ENCODE results near the gene SLC18B1.
"Not testable (repeated sequence)": the region's sequence is repeated elsewhere in the genome, so short reads cannot be mapped to it uniquely, and the experiment has no call there.

SLC18B1 gene

DNA sequence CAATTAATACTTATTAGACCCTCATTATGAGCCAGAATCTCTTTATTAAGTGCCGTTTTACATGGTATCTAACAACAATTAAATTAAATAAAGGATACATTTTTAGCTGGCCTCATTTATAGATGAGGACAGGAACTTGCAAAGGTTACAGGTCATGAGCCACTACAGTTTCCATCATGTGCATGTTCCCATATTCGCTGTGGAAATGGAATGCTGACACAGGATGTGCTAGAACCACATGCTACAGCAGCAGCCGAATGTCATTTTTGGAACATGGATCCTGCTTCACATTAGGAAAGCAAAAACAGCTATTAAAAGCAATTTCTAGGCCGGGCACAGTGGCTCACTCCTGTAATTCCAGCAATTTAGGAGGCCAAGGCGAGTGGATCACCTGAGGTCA lies 5.9 kb downstream of the SLC18B1 start:
- H3K9ac ChIP-seq (ENCODE audit: low read depth, low read length), result no peak overlapping the region

DNA sequence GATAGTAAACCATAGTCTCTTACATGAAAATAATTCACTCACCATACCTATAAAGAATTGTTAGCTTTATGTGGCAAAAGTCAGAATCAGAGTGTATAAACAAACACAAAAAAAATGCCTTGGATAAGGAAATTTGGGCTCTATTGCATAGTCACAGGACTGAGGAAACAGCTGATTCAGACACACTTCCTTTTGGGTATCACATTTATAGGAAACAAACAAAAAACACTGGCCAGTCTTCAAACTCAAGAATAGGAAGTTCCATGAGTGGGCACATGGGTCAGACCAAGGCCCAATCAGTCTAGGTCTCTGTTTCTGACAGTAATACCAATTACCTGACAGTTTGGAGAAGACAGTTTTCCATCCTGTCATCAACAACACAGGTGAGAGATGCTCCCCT lies 8.0 kb downstream of the SLC18B1 start:
- Histone ChIP-seq H3K9me3 (ENCODE audit: insufficient read depth, low read depth, low read length) (no peaks in the 10 kb centered on the region), H3K36me3 (ENCODE audit: insufficient read depth, low read depth, low read length) (peaks cover 64% of the 10 kb centered on the region; the same call in 1 of the 2 replicates), H3K4me1 (ENCODE audit: insufficient read depth, low read length) (no peaks in the 10 kb centered on the region), H3K27me3 (ENCODE audit: insufficient read depth, low read length) (no peaks in the 10 kb centered on the region), H3K9ac (ENCODE audit: low read depth, low read length) (no peak overlapping the region), H3K27ac (ENCODE audit: low read length) (no peak overlapping the region), H3K4me3 (ENCODE audit: low read length) (no peak overlapping the region)

More for the DNA sequence above, 5.9 kb downstream of the SLC18B1 start:
- no peak overlapping the region for H3K27ac ChIP-seq (ENCODE audit: low read length)
- H3K36me3 ChIP-seq (ENCODE audit: insufficient read depth, low read depth, low read length), result peaks cover 52% of the 10 kb centered on the region; the same call in 1 of the 2 replicates
- H3K4me3 ChIP-seq (ENCODE audit: low read length), result no peak overlapping the region
- H3K4me1 ChIP-seq (ENCODE audit: insufficient read depth, low read length), result peaks cover under 1% of the 10 kb centered on the region; the same call in 1 of the 2 replicates
- no peaks in the 10 kb centered on the region for H3K27me3 ChIP-seq (ENCODE audit: insufficient read depth, low read length)
- no peaks in the 10 kb centered on the region for H3K9me3 ChIP-seq (ENCODE audit: insufficient read depth, low read depth, low read length)

DNA sequence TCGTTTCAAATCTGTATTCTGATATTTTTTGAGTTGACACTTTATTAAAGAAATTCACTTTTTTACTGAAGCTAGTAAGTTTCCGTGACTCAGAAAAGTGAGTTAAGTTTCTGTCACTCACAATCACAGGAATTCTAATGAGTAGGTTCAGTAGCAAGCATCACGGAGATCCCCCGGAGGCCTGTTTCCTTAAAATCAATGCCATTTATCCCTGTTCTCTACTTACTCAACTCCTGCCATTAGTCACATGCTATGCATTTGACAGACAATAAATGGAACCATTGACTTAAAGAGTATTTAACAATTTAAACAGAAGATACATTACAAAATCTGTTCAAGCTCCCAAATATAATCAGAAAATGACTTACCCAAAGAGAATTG lies 9.1 kb downstream of the SLC18B1 start:
- H3K9ac ChIP-seq (ENCODE audit: low read depth, low read length), result no peak overlapping the region
- no peaks in the 10 kb centered on the region for H3K27me3 ChIP-seq (ENCODE audit: insufficient read depth, low read length)
- peaks cover 69% of the 10 kb centered on the region; the same call in 1 of the 2 replicates for H3K36me3 ChIP-seq (ENCODE audit: insufficient read depth, low read depth, low read length)
- H3K9me3 ChIP-seq (ENCODE audit: insufficient read depth, low read depth, low read length), result no peaks in the 10 kb centered on the region
- no peak overlapping the region for H3K4me3 ChIP-seq (ENCODE audit: low read length)
- H3K4me1 ChIP-seq (ENCODE audit: insufficient read depth, low read length), result no peaks in the 10 kb centered on the region
- H3K27ac ChIP-seq (ENCODE audit: low read length), result no peak overlapping the region

DNA sequence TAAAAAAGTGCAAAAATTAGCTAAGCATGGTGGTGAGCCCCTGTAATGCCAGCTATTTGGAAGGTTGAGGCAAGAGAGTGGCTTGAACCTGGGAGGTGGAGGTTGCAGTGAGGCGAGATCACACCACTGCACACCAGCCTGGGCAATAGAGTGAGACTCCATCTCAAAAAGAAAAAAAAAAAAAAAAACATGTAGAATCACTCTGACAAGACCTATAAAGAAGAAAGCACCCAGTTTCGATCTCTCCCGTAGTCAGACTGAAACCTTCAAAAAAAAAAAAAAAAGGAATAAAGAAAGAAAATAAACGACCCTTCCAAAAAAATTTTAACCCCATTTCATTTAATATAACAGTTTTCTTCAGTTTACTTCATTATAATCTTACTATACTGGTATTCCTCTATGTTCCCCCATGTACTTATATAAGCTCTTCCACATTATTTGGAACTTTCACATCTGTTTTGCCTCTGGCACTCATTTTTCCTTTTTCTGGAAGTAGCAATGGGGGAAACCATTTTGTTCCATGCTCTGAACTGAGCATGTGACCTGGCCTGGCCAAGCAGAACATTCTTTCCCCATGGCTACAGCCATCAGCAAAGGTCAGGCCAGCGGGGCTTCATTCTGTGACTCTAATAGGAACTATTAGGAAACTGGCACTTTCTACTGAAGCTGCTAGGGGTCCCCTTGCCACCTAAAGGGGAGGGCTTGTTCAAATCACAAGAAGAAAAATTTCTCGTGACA lies 9.6 kb downstream of the SLC18B1 start:
- no peaks in the 10 kb centered on the region for H3K9me3 ChIP-seq (ENCODE audit: insufficient read depth, low read depth, low read length)
- peaks cover 69% of the 10 kb centered on the region; the same call in 1 of the 2 replicates for H3K36me3 ChIP-seq (ENCODE audit: insufficient read depth, low read depth, low read length)
- H3K4me3 ChIP-seq (ENCODE audit: low read length), result no peak overlapping the region
- no peaks in the 10 kb centered on the region for H3K27me3 ChIP-seq (ENCODE audit: insufficient read depth, low read length)
- no peaks in the 10 kb centered on the region for H3K4me1 ChIP-seq (ENCODE audit: insufficient read depth, low read length)
- no peak overlapping the region for H3K9ac ChIP-seq (ENCODE audit: low read depth, low read length)
- H3K27ac ChIP-seq (ENCODE audit: low read length), result no peak overlapping the region

DNA sequence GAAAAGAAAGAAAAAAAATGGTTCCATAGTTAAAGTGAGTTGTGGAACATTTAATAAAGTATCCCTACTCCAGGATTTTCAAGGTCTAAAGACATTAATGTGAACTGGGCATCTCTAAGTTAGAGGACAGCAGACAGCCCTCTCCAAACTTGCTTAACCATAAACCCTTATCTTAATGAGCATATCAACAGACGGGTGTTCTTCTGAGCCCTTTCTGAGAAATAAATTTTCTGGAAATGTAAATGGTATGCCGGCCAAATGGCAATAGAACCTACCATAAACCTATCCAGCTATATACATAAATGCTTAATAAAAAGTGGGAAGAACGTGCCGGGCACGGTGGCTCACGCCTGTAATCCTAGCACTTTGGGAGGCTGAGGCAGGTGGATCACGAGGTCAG lies 12.5 kb downstream of the SLC18B1 start:
- H3K27ac ChIP-seq (ENCODE audit: low read length), result no peak overlapping the region
- peaks cover 60% of the 10 kb centered on the region; the same call in 1 of the 2 replicates for H3K36me3 ChIP-seq (ENCODE audit: insufficient read depth, low read depth, low read length)
- no peaks in the 10 kb centered on the region for H3K27me3 ChIP-seq (ENCODE audit: insufficient read depth, low read length)
- no peaks in the 10 kb centered on the region for H3K4me1 ChIP-seq (ENCODE audit: insufficient read depth, low read length)
- H3K9ac ChIP-seq (ENCODE audit: low read depth, low read length), result no peak overlapping the region
- H3K4me3 ChIP-seq (ENCODE audit: low read length), result no peak overlapping the region
- H3K9me3 ChIP-seq (ENCODE audit: insufficient read depth, low read depth, low read length), result no peaks in the 10 kb centered on the region

DNA sequence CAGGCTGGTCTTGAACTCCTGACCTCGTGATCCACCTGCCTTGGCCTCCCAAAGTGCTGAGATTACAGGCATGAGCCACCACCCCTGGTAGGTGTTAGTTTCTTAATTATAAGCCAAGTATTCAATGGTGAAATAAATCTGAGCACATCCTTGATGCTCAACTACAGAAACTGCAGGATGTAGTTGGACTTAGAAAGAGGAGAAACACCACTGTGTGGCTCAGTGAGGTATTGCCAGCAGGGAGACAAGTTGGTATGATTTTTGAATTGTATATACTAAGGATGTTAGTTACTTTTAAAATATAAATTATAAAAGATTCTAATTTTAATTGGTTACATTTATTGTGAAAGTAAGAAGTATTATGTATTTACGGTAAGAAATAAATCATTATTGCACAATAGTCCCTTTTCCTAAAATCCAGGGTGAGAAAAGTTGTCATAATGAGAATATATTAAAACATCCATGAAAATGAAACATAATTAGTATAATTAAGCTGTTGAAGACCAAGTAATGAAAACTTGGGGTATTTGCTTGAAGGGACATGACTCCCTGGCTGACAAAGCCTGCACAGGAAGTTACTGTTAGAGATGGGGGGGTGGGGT lies 17.6 kb downstream of the SLC18B1 start:
- H3K27me3 ChIP-seq (ENCODE audit: insufficient read depth, low read length), result no peaks in the 10 kb centered on the region
- peaks cover 62% of the 10 kb centered on the region; the same call in 1 of the 2 replicates for H3K36me3 ChIP-seq (ENCODE audit: insufficient read depth, low read depth, low read length)
- no peak overlapping the region for H3K9ac ChIP-seq (ENCODE audit: low read depth, low read length)
- H3K27ac ChIP-seq (ENCODE audit: low read length), result no peak overlapping the region
- H3K4me1 ChIP-seq (ENCODE audit: insufficient read depth, low read length), result no peaks in the 10 kb centered on the region
- no peaks in the 10 kb centered on the region for H3K9me3 ChIP-seq (ENCODE audit: insufficient read depth, low read depth, low read length)
- H3K4me3 ChIP-seq (ENCODE audit: low read length), result no peak overlapping the region

DNA sequence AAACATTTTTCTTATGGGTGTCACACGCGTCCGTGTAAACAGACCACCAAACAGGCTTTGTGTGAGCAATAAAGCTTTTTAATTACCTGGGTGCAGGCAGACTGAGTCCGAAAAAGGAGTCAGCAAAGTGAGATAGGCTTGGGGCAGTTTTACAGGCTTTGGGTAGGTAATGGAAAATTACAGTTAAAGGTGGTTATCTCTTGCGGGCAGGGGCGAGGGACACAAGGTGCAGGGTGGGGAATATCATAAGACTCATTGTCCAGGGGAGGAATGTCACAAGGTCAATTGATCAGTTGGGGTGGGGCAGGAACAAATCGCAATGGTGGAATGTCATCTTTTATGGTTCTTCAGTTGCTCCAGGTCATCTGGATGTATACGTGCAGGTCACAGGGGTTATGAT lies 20.6 kb downstream of the SLC18B1 start:
- peaks cover 65% of the 10 kb centered on the region; the same call in 1 of the 2 replicates for H3K36me3 ChIP-seq (ENCODE audit: insufficient read depth, low read depth, low read length)
- not testable (repeated sequence) for H3K9ac ChIP-seq (ENCODE audit: low read depth, low read length); H3K27ac ChIP-seq (ENCODE audit: low read length); H3K4me1 ChIP-seq (ENCODE audit: insufficient read depth, low read length); H3K27me3 ChIP-seq (ENCODE audit: insufficient read depth, low read length); H3K9me3 ChIP-seq (ENCODE audit: insufficient read depth, low read depth, low read length); H3K4me3 ChIP-seq (ENCODE audit: low read length)

DNA sequence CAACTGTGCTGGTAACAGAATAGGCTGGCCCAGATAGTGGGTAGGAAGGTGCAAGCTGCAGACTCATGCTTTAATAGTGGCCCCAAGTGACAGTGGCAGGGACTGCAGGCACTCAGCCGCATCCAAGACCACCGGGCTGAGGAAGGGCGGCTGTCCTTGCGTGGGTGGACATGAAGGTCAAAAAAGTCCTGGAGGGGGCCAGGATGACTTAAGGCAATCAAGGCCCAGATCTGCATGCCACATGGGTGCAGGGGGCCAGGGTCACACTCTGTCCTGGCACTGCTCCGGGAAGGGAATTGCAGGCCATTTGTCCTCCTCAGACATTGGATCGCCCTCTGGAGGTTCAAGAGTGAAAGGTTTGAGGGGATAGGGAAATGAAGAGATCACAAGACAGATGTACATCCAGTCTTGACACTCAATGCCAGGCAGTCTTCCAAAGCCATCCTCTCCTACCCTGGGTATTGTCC lies 30.4 kb downstream of the SLC18B1 start:
- Histone ChIP-seq H3K36me3 (ENCODE audit: insufficient read depth, low read depth, low read length) (peaks cover 26% of the 10 kb centered on the region), H3K27me3 (ENCODE audit: insufficient read depth, low read length) (no peaks in the 10 kb centered on the region), H3K4me1 (ENCODE audit: insufficient read depth, low read length) (no peaks in the 10 kb centered on the region), H3K4me3 (ENCODE audit: low read length) (peak overlapping the region; percentile 65), H3K27ac (ENCODE audit: low read length) (no peak overlapping the region), H3K9ac (ENCODE audit: low read depth, low read length) (no peak overlapping the region), H3K9me3 (ENCODE audit: insufficient read depth, low read depth, low read length) (no peaks in the 10 kb centered on the region)

DNA sequence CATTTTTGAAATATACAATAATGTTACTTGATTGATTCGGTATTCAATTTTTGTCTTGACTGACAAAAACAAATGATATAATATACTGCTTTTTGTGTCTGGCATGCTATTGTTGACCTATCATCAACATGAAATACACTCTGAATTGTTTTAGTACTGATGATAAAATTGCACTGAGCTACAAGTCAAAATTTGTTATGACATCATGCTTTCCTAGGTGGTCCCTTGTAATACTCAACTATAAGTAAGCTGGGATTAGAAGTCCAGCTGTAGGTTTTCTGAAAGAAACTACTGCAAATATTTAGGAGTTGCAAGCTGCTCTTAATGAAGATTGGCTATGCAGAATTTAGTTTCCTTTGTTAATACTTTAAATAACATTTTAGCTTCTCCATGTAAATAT lies 32.9 kb downstream of the SLC18B1 start:
- H3K9me3 ChIP-seq (ENCODE audit: insufficient read depth, low read depth, low read length), result no peaks in the 10 kb centered on the region
- H3K4me1 ChIP-seq (ENCODE audit: insufficient read depth, low read length), result no peaks in the 10 kb centered on the region
- H3K27me3 ChIP-seq (ENCODE audit: insufficient read depth, low read length), result no peaks in the 10 kb centered on the region
- H3K9ac ChIP-seq (ENCODE audit: low read depth, low read length), result no peak overlapping the region
- H3K4me3 ChIP-seq (ENCODE audit: low read length), result no peak overlapping the region
- H3K36me3 ChIP-seq (ENCODE audit: insufficient read depth, low read depth, low read length), result peaks cover 17% of the 10 kb centered on the region
- no peak overlapping the region for H3K27ac ChIP-seq (ENCODE audit: low read length)

DNA sequence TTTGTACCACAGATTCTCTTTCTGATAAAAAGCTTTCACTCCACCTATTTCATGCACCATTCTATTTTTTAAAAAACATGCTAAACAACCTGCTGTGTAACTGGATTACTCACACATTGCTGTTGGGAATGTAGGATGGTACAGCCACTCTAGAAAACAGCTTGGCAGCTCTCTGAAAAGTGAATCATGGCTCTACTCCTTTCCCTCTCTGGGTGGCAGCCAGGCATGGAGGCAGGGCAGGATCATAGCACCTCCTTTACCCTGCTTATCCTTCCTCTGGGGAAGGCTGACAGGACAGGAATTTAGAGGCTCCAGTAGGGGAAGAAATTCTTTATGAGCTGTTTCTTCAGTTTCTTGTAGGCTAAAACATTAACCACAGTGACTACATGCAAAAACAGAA lies 34.1 kb downstream of the SLC18B1 start:
- no peaks in the 10 kb centered on the region for H3K4me1 ChIP-seq (ENCODE audit: insufficient read depth, low read length)
- H3K27me3 ChIP-seq (ENCODE audit: insufficient read depth, low read length), result no peaks in the 10 kb centered on the region
- no peaks in the 10 kb centered on the region for H3K9me3 ChIP-seq (ENCODE audit: insufficient read depth, low read depth, low read length)
- H3K4me3 ChIP-seq (ENCODE audit: low read length), result no peak overlapping the region
- peaks cover 6% of the 10 kb centered on the region; the same call in 1 of the 2 replicates for H3K36me3 ChIP-seq (ENCODE audit: insufficient read depth, low read depth, low read length)
- H3K27ac ChIP-seq (ENCODE audit: low read length), result no peak overlapping the region
- no peak overlapping the region for H3K9ac ChIP-seq (ENCODE audit: low read depth, low read length)

DNA sequence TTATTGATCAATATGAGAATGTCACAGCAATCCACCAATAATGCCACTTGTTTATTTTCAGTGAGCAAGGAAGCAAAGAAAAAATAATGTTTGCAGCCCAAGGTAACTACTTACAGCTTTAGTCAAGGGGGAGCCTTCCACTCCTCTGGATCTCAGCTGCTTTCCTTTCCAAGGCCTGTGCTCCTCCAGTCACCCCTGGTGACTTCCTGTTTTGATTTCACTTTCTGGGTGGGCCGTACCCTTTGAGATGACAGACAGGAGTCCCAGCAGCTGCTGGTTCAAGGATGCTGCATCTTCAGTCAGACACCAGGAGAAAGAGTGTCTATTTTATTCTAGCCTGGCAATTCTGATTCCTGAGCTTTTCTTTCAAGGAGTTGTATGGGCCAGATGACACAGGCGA lies 35.2 kb downstream of the SLC18B1 start:
- Histone ChIP-seq H3K9ac (ENCODE audit: low read depth, low read length) (no peak overlapping the region), H3K27ac (ENCODE audit: low read length) (no peak overlapping the region), H3K4me3 (ENCODE audit: low read length) (no peak overlapping the region), H3K9me3 (ENCODE audit: insufficient read depth, low read depth, low read length) (no peaks in the 10 kb centered on the region), H3K4me1 (ENCODE audit: insufficient read depth, low read length) (no peaks in the 10 kb centered on the region), H3K27me3 (ENCODE audit: insufficient read depth, low read length) (no peaks in the 10 kb centered on the region), H3K36me3 (ENCODE audit: insufficient read depth, low read depth, low read length) (no peaks in the 10 kb centered on the region)

DNA sequence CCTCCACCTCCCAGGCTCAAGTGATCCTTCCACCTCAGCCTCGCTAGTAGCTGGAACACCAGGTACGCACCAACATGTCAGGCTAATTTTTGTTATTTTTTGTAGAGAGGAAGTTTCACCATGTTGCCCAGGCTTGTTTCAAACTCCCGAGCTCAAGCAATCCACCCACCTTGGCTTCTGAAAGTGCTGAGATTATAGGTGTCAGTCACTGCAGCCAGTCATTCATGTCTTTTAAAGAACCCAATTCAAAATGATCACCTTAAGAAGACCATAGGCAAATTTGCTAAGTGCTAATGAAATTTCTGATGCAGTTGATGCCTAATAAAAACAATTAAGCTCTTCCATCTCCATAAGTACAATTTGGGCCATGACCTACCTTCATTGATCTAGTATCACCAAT lies 38.2 kb downstream of the SLC18B1 start:
- Histone ChIP-seq H3K27me3 (ENCODE audit: insufficient read depth, low read length) (no peaks in the 10 kb centered on the region), H3K36me3 (ENCODE audit: insufficient read depth, low read depth, low read length) (no peaks in the 10 kb centered on the region), H3K9ac (ENCODE audit: low read depth, low read length) (no peak overlapping the region), H3K9me3 (ENCODE audit: insufficient read depth, low read depth, low read length) (no peaks in the 10 kb centered on the region), H3K4me3 (ENCODE audit: low read length) (no peak overlapping the region), H3K4me1 (ENCODE audit: insufficient read depth, low read length) (no peaks in the 10 kb centered on the region), H3K27ac (ENCODE audit: low read length) (no peak overlapping the region)

All from iPS-20b (cell line).